Neural cell (in vitro differentiated cells): ENCODE results near the gene RNF223. TPM values are rescaled to one million over a fixed set of nuclear protein-coding genes. Genes with fewer than 3 reads are reported as not detected.

ENCODE experiments used
- H2AFZ ChIP-seq: fragments of 200-600, 300-800 bp; sonication (generic), shearing (Covaris generic); 2 replicates; pipeline ENCODE4 v1.6.0; 2014; ENCODE audit warnings: low read depth, mild to moderate bottlenecking, antibody characterized with exemption, low read length, moderate library complexity
- H3F3A ChIP-seq: fragments of 200-600 bp; shearing (Covaris generic); 2 replicates; pipeline ENCODE4 v1.6.1; 2016; ENCODE audit warnings: mild to moderate bottlenecking, moderate library complexity, mixed read lengths, antibody characterized with exemption, low read length; ENCODE audit not compliant: insufficient read depth, poor library complexity, severe bottlenecking
- H3K27ac ChIP-seq: fragments of 200-600, 300-800 bp; sonication (generic), shearing (Covaris generic); 2 replicates; pipeline ENCODE4 v1.5.1; 2014; ENCODE audit warnings: mild to moderate bottlenecking, low read length, moderate library complexity
- H3K27me3 ChIP-seq: fragments of 300-800, 200-600 bp; sonication (generic), shearing (Covaris generic); 2 replicates; pipeline ENCODE4 v1.6.0; 2014; ENCODE audit warnings: mild to moderate bottlenecking, low read depth, low read length, moderate library complexity; ENCODE audit not compliant: insufficient read depth
- H3K36me3 ChIP-seq: fragments of 300-800, 200-600 bp; sonication (generic), shearing (Covaris generic); 2 replicates; pipeline ENCODE4 v1.5.1; 2014; ENCODE audit warnings: mild to moderate bottlenecking, antibody characterized with exemption, low read length, moderate library complexity; ENCODE audit not compliant: insufficient read depth
- H3K4me2 ChIP-seq: fragments of 300-800, 200-600 bp; sonication (generic), shearing (Covaris generic); 2 replicates; pipeline ENCODE4 v1.6.0; 2014; ENCODE audit warnings: mild to moderate bottlenecking, low read length
- H3K4me3 ChIP-seq: fragments of 300-800, 200-600 bp; sonication (generic), shearing (Covaris generic); 2 replicates; pipeline ENCODE4 v1.5.1; 2014; ENCODE audit warnings: mild to moderate bottlenecking, low read length, moderate library complexity
- H3K79me2 ChIP-seq: fragments of 200-600 bp; shearing (Covaris generic); replicated peaks from 2 replicates; pipeline ENCODE4 v1.6.0; 2014; ENCODE audit warnings: mild to moderate bottlenecking, low read length, moderate library complexity; ENCODE audit not compliant: insufficient read depth
- H3K9ac ChIP-seq: fragments of 300-800, 200-600 bp; sonication (generic), shearing (Covaris generic); 2 replicates; pipeline ENCODE4 v1.6.1; 2016; ENCODE audit warnings: mild to moderate bottlenecking, low read length, mixed read lengths
- H3K9me2 ChIP-seq: fragments of 200-600 bp; shearing (Covaris generic); 2 replicates; pipeline ENCODE4 v1.6.1; 2016; ENCODE audit warnings: mild to moderate bottlenecking, low read length, mixed read lengths; ENCODE audit not compliant: insufficient read depth
- H3K9me3 ChIP-seq: fragments of 200-600, 300-800 bp; sonication (generic), shearing (Covaris generic); 2 replicates; pipeline ENCODE4 v1.6.1; 2016; ENCODE audit warnings: mild to moderate bottlenecking, mixed run types, low read length, moderate library complexity, mixed read lengths
- H4K20me1 ChIP-seq: fragments of 200-600 bp; shearing (Covaris generic); 2 replicates; pipeline ENCODE4 v1.6.1; 2016; ENCODE audit warnings: mild to moderate bottlenecking, mixed run types; ENCODE audit not compliant: insufficient read depth
- EP300 ChIP-seq: fragments of 450-650 bp; conservative IDR thresholded peaks from 2 replicates; pipeline ENCODE4 v1.6.1; 2014; ENCODE audit warnings: antibody characterized with exemption, mild to moderate bottlenecking, moderate library complexity; ENCODE audit not compliant: poor library complexity, severe bottlenecking
- EZH2 ChIP-seq: fragments of 200-600, 300-800 bp; shearing (Covaris generic), sonication (generic); IDR thresholded peaks from 2 replicates; pipeline ENCODE4 v1.6.1; 2014; ENCODE audit warnings: antibody characterized with exemption, low read length, borderline replicate concordance, mild to moderate bottlenecking; ENCODE audit not compliant: insufficient read depth, poor library complexity, severe bottlenecking
- MXI1 ChIP-seq: fragments of 450-650 bp; conservative IDR thresholded peaks from 2 replicates; pipeline ENCODE4 v1.6.1; 2014; ENCODE audit warnings: antibody characterized with exemption, mild to moderate bottlenecking; ENCODE audit not compliant: poor library complexity, severe bottlenecking
- POLR2AphosphoS5 ChIP-seq: IDR thresholded peaks from 2 replicates; pipeline ENCODE4 v1.6.1; 2012
- RAD21 ChIP-seq: fragments of 450-650 bp; conservative IDR thresholded peaks from 2 replicates; pipeline ENCODE4 v1.6.1; 2014; ENCODE audit warnings: antibody characterized with exemption, mild to moderate bottlenecking, moderate library complexity
- SMC3 ChIP-seq: fragments of 450-650 bp; conservative IDR thresholded peaks from 2 replicates; pipeline ENCODE4 v1.6.1; 2014; ENCODE audit warnings: antibody characterized with exemption, mild to moderate bottlenecking, moderate library complexity; ENCODE audit not compliant: poor library complexity
- TAF1 ChIP-seq: IDR thresholded peaks from 2 replicates; pipeline ENCODE4 v1.6.1; 2012; ENCODE audit warnings: low read depth
- polyA plus RNA-seq: library from polyadenylated mRNA; depleted of rRNA; stranded (reverse); fragments of >200 nt; gene quantifications from 2 replicates; pipeline ENCODE4 v1.2.3, GENCODE V29; 2014
- TF ChIP-seq, protein P1 (sequence below): IDR thresholded peaks from 2 replicates; pipeline ENCODE4 v1.6.1; 2012; ENCODE audit warnings: borderline replicate concordance
- TF ChIP-seq, protein P2 (sequence below): fragments of 450-650 bp; IDR thresholded peaks from 2 replicates; pipeline ENCODE4 v1.5.1; 2014; ENCODE audit warnings: antibody characterized with exemption, mild to moderate bottlenecking, moderate library complexity; ENCODE audit not compliant: poor library complexity, severe bottlenecking

The RNF223 gene
- polyA plus RNA-seq, 1 donor from 2014 or later: not detected

DNA sequence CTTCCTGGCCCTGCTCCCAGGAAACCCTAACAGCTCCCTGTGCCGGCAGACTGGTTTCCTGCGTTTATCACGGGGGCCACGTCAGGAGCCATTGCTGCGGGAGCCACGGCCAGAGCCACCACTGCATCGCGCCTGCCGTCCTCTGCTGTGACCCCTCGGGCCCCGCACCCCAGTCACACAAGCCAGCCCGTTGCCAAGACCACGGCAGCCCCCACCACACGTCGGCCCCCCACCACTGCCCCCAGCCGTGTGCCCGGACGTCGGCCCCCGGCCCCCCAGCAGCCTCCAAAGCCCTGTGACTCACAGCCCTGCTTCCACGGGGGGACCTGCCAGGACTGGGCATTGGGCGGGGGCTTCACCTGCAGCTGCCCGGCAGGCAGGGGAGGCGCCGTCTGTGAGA, 26.1 kb downstream of the RNF223 start:
- Histone ChIP-seq H3K9me3 (no peaks in the 10 kb centered on the region), H3F3A (no peaks in the 10 kb centered on the region), H3K79me2 (no peaks in the 10 kb centered on the region), H3K27me3 (no peaks in the 10 kb centered on the region), H3K4me2 (no peak overlapping the region), H3K27ac (no peak overlapping the region), H3K9me2 (no peaks in the 10 kb centered on the region), H3K36me3 (no peaks in the 10 kb centered on the region), H3K4me3 (no peak overlapping the region), H2AFZ (no peak overlapping the region), H3K9ac (no peak overlapping the region), H4K20me1 (no peaks in the 10 kb centered on the region)
- no peak for TF ChIP-seq SMC3
- TF ChIP-seq EZH2: no peak

DNA sequence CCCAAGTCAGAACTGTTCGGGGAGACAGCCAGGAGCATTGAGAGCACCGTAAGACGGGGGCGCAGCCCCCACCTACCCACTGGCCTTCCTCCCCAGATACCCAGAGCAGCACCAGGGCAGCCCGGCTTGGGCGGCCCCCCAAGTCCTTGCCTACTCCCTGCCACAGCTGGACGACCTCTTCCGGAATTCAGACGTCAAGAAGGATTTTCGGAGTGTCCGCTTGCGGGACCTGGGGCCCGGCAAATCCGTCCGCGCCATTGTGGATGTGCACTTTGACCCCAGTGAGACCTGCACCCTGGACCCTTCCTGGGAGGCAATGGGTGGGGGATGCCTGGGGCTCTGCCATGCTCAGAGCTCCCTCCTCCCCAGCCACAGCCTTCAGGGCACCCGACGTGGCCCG, 26.7 kb downstream of the RNF223 start:
- H4K20me1 ChIP-seq: no peaks in the 10 kb centered on the region
- H3K27ac ChIP-seq: no peak overlapping the region
- no peak overlapping the region for H3K9ac ChIP-seq
- no peaks in the 10 kb centered on the region for H3F3A ChIP-seq
- no peak overlapping the region for H2AFZ ChIP-seq
- no peak overlapping the region for H3K4me2 ChIP-seq
- no peaks in the 10 kb centered on the region for H3K9me2 ChIP-seq
- no peaks in the 10 kb centered on the region for H3K36me3 ChIP-seq
- no peaks in the 10 kb centered on the region for H3K79me2 ChIP-seq
- no peaks in the 10 kb centered on the region for H3K9me3 ChIP-seq
- H3K4me3 ChIP-seq: no peak overlapping the region
- TF ChIP-seq SMC3: no peak
- no peak for TF ChIP-seq EP300
- TF ChIP-seq, protein P1, sequence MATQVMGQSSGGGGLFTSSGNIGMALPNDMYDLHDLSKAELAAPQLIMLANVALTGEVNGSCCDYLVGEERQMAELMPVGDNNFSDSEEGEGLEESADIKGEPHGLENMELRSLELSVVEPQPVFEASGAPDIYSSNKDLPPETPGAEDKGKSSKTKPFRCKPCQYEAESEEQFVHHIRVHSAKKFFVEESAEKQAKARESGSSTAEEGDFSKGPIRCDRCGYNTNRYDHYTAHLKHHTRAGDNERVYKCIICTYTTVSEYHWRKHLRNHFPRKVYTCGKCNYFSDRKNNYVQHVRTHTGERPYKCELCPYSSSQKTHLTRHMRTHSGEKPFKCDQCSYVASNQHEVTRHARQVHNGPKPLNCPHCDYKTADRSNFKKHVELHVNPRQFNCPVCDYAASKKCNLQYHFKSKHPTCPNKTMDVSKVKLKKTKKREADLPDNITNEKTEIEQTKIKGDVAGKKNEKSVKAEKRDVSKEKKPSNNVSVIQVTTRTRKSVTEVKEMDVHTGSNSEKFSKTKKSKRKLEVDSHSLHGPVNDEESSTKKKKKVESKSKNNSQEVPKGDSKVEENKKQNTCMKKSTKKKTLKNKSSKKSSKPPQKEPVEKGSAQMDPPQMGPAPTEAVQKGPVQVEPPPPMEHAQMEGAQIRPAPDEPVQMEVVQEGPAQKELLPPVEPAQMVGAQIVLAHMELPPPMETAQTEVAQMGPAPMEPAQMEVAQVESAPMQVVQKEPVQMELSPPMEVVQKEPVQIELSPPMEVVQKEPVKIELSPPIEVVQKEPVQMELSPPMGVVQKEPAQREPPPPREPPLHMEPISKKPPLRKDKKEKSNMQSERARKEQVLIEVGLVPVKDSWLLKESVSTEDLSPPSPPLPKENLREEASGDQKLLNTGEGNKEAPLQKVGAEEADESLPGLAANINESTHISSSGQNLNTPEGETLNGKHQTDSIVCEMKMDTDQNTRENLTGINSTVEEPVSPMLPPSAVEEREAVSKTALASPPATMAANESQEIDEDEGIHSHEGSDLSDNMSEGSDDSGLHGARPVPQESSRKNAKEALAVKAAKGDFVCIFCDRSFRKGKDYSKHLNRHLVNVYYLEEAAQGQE: no peak
- no peak for TF ChIP-seq TAF1
- no peak for TF ChIP-seq POLR2AphosphoS5
- TF ChIP-seq, protein P2, sequence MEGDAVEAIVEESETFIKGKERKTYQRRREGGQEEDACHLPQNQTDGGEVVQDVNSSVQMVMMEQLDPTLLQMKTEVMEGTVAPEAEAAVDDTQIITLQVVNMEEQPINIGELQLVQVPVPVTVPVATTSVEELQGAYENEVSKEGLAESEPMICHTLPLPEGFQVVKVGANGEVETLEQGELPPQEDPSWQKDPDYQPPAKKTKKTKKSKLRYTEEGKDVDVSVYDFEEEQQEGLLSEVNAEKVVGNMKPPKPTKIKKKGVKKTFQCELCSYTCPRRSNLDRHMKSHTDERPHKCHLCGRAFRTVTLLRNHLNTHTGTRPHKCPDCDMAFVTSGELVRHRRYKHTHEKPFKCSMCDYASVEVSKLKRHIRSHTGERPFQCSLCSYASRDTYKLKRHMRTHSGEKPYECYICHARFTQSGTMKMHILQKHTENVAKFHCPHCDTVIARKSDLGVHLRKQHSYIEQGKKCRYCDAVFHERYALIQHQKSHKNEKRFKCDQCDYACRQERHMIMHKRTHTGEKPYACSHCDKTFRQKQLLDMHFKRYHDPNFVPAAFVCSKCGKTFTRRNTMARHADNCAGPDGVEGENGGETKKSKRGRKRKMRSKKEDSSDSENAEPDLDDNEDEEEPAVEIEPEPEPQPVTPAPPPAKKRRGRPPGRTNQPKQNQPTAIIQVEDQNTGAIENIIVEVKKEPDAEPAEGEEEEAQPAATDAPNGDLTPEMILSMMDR: no peak
- TF ChIP-seq RAD21: no peak
- TF ChIP-seq MXI1: no peak
- TF ChIP-seq EZH2: no peak
- no peaks in the 10 kb centered on the region for H3K27me3 ChIP-seq

DNA sequence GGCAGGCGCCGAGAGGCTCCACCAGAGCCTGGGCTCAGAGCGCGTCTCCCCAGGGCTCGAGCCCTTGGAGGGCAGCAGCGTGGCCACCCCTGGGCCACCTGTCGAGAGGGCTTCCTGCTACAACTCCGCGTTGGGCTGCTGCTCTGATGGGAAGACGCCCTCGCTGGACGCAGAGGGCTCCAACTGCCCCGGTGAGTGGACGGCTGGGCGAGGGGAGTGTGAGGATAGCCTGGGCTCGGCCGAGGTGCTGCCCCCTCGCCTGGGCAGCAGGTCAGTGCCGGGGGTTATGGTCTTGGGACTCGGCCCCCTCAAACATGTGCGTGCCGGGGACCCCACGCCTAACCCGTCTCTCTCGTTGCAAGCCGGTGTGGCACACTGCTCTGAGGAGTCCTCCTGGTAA, 27.3 kb downstream of the RNF223 start:
- Histone ChIP-seq H3K27me3 (no peaks in the 10 kb centered on the region), H3K27ac (no peak overlapping the region), H4K20me1 (no peaks in the 10 kb centered on the region), H3K4me2 (no peak overlapping the region), H3F3A (no peaks in the 10 kb centered on the region), H3K36me3 (no peaks in the 10 kb centered on the region), H2AFZ (no peak overlapping the region), H3K79me2 (no peaks in the 10 kb centered on the region), H3K4me3 (no peak overlapping the region), H3K9ac (no peak overlapping the region), H3K9me2 (no peaks in the 10 kb centered on the region), H3K9me3 (no peaks in the 10 kb centered on the region)
- TF ChIP-seq MXI1: no peak
- TF ChIP-seq, protein P2: no peak
- TF ChIP-seq RAD21: no peak
- no peak for TF ChIP-seq POLR2AphosphoS5
- no peak for TF ChIP-seq EP300
- no peak for TF ChIP-seq SMC3
- no peak for TF ChIP-seq TAF1
- no peak for TF ChIP-seq EZH2
- TF ChIP-seq, protein P1: no peak
